H1 (cell line): ENCODE results near the gene HNF4A. TPM values are rescaled to one million over a fixed set of nuclear protein-coding genes. Genes with fewer than 3 reads are reported as not detected.

Source experiments
- CBX5 ChIP-seq: fragments of 300-800, 300-1000 bp; sonication (generic); IDR thresholded peaks from 2 replicates; pipeline ENCODE4 v1.7.1; 2016; ENCODE audit warnings: antibody characterized with exemption, low read length, low read depth
- CEBPB ChIP-seq: IDR thresholded peaks from 2 replicates; pipeline ENCODE4 v1.6.1; 2012; ENCODE audit warnings: low read depth, low read length
- CREB1 ChIP-seq: IDR thresholded peaks from 2 replicates; pipeline ENCODE4 v1.6.1; 2012; ENCODE audit warnings: inconsistent platforms
- HDAC2 ChIP-seq, 2 experiments: fragments of 300-600 bp in 1 of 2; sonication (generic) in 1 of 2; IDR thresholded peaks; 2 replicates each; pipeline ENCODE4 v1.6.1; 2011 to 2012; ENCODE audit warnings: low read depth in 2 of 2, low read length in 2 of 2, mild to moderate bottlenecking in 2 of 2, moderate library complexity in 2 of 2, borderline replicate concordance in 1 of 2, inconsistent platforms in 1 of 2
- SIRT6 ChIP-seq: IDR thresholded peaks from one replicate; pipeline ENCODE4 v1.7.1; 2012; ENCODE audit warnings: low read length, inconsistent platforms
- SP2 ChIP-seq: IDR thresholded peaks from 2 replicates; pipeline ENCODE4 v1.6.1; 2012; ENCODE audit warnings: mild to moderate bottlenecking, low read length, inconsistent platforms
- polyA plus RNA-seq, 7 experiments: library from polyadenylated mRNA; depleted of rRNA in 3 of 7; stranded (reverse) in 5 of 7; unstranded in 2 of 7; fragments of >200 nt in 5 of 7; fragments of 200-250 nt in 2 of 7; gene quantifications; 1 replicate in 5 of 7; 2 replicates in 1 of 7; 4 replicates in 1 of 7; pipeline versions ENCODE4 v1.2.1 to v1.2.3, GENCODE V29; 2011 to 2013; ENCODE audit warnings: missing spikeins in 2 of 7, mixed read lengths in 2 of 7
- total RNA-seq: library from RNA; stranded (reverse); fragmentation: NEBNext Ultra II Directional; extraction: Animal tissue kit (Norgen Biotek cat#: 25700); gene quantifications from 2 replicates; pipeline ENCODE4 v1.2.1, GENCODE V29; 2021
- TF ChIP-seq, protein P1 (sequence below): fragments of 300-600 bp; sonication (generic); IDR thresholded peaks from 2 replicates; pipeline ENCODE4 v1.7.1; 2012; ENCODE audit warnings: low read length, moderate library complexity, mild to moderate bottlenecking, inconsistent platforms; ENCODE audit not compliant: insufficient replicate concordance
- TF ChIP-seq, protein P2 (sequence below): IDR thresholded peaks from 2 replicates; pipeline ENCODE4 v1.6.1; 2011; ENCODE audit warnings: low read depth, mild to moderate bottlenecking, low read length; ENCODE audit not compliant: insufficient read depth

Gene HNF4A
- total and polyA plus RNA-seq, 2 of the 8 experiments (the other 6 are each of a cell fraction or from before 2014, with no cell fraction given) = 0.03 TPM; not detected in 1

DNA sequence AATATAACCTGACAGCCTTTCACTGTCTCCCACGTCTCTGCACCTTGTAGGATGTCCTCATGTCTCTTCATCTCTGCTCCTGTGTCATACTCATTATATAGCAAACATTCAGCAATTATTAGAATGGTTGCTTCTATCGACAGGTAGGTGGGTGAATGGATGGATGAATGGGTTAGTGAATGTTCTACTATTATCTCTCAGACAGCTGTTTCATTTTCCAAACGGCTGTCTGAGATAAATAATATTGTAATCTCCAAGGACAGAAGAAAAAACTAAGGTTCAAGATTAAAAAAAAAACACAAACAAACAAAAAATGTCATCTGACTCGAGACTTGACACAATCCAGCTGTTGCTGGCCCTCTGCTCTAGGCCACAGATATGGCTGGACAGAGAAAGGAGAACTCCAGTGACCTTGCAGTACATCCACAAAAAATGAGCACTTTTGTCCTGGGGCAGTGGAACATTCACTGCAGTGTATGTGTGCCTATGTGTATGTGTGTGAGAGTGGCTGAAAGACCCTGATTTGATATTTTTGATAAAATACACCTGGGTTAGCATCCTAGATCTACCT is 2.1 kb downstream of the HNF4A start (continued):
- TF ChIP-seq, protein P1, sequence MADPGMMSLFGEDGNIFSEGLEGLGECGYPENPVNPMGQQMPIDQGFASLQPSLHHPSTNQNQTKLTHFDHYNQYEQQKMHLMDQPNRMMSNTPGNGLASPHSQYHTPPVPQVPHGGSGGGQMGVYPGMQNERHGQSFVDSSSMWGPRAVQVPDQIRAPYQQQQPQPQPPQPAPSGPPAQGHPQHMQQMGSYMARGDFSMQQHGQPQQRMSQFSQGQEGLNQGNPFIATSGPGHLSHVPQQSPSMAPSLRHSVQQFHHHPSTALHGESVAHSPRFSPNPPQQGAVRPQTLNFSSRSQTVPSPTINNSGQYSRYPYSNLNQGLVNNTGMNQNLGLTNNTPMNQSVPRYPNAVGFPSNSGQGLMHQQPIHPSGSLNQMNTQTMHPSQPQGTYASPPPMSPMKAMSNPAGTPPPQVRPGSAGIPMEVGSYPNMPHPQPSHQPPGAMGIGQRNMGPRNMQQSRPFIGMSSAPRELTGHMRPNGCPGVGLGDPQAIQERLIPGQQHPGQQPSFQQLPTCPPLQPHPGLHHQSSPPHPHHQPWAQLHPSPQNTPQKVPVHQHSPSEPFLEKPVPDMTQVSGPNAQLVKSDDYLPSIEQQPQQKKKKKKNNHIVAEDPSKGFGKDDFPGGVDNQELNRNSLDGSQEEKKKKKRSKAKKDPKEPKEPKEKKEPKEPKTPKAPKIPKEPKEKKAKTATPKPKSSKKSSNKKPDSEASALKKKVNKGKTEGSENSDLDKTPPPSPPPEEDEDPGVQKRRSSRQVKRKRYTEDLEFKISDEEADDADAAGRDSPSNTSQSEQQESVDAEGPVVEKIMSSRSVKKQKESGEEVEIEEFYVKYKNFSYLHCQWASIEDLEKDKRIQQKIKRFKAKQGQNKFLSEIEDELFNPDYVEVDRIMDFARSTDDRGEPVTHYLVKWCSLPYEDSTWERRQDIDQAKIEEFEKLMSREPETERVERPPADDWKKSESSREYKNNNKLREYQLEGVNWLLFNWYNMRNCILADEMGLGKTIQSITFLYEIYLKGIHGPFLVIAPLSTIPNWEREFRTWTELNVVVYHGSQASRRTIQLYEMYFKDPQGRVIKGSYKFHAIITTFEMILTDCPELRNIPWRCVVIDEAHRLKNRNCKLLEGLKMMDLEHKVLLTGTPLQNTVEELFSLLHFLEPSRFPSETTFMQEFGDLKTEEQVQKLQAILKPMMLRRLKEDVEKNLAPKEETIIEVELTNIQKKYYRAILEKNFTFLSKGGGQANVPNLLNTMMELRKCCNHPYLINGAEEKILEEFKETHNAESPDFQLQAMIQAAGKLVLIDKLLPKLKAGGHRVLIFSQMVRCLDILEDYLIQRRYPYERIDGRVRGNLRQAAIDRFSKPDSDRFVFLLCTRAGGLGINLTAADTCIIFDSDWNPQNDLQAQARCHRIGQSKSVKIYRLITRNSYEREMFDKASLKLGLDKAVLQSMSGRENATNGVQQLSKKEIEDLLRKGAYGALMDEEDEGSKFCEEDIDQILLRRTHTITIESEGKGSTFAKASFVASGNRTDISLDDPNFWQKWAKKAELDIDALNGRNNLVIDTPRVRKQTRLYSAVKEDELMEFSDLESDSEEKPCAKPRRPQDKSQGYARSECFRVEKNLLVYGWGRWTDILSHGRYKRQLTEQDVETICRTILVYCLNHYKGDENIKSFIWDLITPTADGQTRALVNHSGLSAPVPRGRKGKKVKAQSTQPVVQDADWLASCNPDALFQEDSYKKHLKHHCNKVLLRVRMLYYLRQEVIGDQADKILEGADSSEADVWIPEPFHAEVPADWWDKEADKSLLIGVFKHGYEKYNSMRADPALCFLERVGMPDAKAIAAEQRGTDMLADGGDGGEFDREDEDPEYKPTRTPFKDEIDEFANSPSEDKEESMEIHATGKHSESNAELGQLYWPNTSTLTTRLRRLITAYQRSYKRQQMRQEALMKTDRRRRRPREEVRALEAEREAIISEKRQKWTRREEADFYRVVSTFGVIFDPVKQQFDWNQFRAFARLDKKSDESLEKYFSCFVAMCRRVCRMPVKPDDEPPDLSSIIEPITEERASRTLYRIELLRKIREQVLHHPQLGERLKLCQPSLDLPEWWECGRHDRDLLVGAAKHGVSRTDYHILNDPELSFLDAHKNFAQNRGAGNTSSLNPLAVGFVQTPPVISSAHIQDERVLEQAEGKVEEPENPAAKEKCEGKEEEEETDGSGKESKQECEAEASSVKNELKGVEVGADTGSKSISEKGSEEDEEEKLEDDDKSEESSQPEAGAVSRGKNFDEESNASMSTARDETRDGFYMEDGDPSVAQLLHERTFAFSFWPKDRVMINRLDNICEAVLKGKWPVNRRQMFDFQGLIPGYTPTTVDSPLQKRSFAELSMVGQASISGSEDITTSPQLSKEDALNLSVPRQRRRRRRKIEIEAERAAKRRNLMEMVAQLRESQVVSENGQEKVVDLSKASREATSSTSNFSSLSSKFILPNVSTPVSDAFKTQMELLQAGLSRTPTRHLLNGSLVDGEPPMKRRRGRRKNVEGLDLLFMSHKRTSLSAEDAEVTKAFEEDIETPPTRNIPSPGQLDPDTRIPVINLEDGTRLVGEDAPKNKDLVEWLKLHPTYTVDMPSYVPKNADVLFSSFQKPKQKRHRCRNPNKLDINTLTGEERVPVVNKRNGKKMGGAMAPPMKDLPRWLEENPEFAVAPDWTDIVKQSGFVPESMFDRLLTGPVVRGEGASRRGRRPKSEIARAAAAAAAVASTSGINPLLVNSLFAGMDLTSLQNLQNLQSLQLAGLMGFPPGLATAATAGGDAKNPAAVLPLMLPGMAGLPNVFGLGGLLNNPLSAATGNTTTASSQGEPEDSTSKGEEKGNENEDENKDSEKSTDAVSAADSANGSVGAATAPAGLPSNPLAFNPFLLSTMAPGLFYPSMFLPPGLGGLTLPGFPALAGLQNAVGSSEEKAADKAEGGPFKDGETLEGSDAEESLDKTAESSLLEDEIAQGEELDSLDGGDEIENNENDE = no peak
- TF ChIP-seq CREB1 (no peak), CEBPB (no peak), SIRT6 (no peak), SP2 (no peak), HDAC2 (IDR thresholded peaks at IDR 0.05; ENCODE audit: borderline replicate concordance in 1 of 2, low read depth in 2 of 2, low read length in 2 of 2) (no peak), CBX5 (no peak)
- TF ChIP-seq, protein P2, sequence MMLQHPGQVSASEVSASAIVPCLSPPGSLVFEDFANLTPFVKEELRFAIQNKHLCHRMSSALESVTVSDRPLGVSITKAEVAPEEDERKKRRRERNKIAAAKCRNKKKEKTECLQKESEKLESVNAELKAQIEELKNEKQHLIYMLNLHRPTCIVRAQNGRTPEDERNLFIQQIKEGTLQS = no peak
